Neuronal stem cell (in vitro differentiated cells): ENCODE results near the gene STPG2. TPM values are rescaled to one million over a fixed set of nuclear protein-coding genes. Genes with fewer than 3 reads are reported as not detected.

Experiments
- DNase-seq: peaks from one replicate; pipeline ENCODE4 v3.0.0-alpha.2; 2013; ENCODE audit warnings: low spot score
- H2AFZ ChIP-seq: one replicate; pipeline ENCODE4 v1.6.1; 2013; ENCODE audit warnings: mild to moderate bottlenecking, low read length, inconsistent platforms
- H2AK5ac ChIP-seq: 2 replicates; pipeline ENCODE4 v1.6.1; 2013; ENCODE audit warnings: low read depth, mild to moderate bottlenecking, inconsistent platforms, low read length, moderate library complexity, mixed read lengths
- H2BK120ac ChIP-seq: 2 replicates; pipeline ENCODE4 v1.6.1; 2013; ENCODE audit warnings: low read depth, mild to moderate bottlenecking, inconsistent platforms, low read length, moderate library complexity, mixed read lengths
- H2BK12ac ChIP-seq: one replicate; pipeline ENCODE4 v1.6.1; 2013; ENCODE audit warnings: low read length, inconsistent platforms
- H2BK15ac ChIP-seq: 2 replicates; pipeline ENCODE4 v1.6.1; 2013; ENCODE audit warnings: mild to moderate bottlenecking, low read length, inconsistent platforms, mixed read lengths
- H2BK5ac ChIP-seq: one replicate; pipeline ENCODE4 v1.6.1; 2013; ENCODE audit warnings: inconsistent platforms, mild to moderate bottlenecking, low read length, moderate library complexity
- H3K14ac ChIP-seq: one replicate; pipeline ENCODE4 v1.6.1; 2013; ENCODE audit warnings: low read length, inconsistent platforms
- H3K18ac ChIP-seq: 2 replicates; pipeline ENCODE4 v1.6.1; 2013; ENCODE audit warnings: low read length, inconsistent platforms
- H3K23ac ChIP-seq: 2 replicates; pipeline ENCODE4 v1.6.1; 2013; ENCODE audit warnings: low read depth, mild to moderate bottlenecking, mixed read lengths, low read length, inconsistent platforms; ENCODE audit not compliant: poor library complexity
- H3K27ac ChIP-seq: replicated peaks from 3 replicates; pipeline ENCODE4 v1.5.1; 2013; ENCODE audit warnings: low read length, inconsistent platforms
- H3K27me3 ChIP-seq, 3 experiments: 2 replicates each; pipeline ENCODE4 v1.6.1; 2013; ENCODE audit warnings: low read length in 3 of 3, mild to moderate bottlenecking in 2 of 3, inconsistent platforms in 1 of 3, low read depth in 1 of 3, mixed read lengths in 1 of 3, moderate library complexity in 1 of 3; ENCODE audit not compliant: control insufficient read depth in 3 of 3, insufficient read depth in 3 of 3
- H3K36me3 ChIP-seq, 2 donors: replicated peaks in 1 of 2; 2 replicates each; pipeline ENCODE4 v1.6.1; 2013; ENCODE audit warnings: low read length in 2 of 2; ENCODE audit not compliant: control insufficient read depth in 2 of 2, insufficient read depth in 2 of 2
- H3K4ac ChIP-seq: 2 replicates; pipeline ENCODE4 v1.6.1; 2013; ENCODE audit warnings: inconsistent platforms, mild to moderate bottlenecking, low read length, moderate library complexity
- H3K4me1 ChIP-seq, 2 donors: 1 replicate in 1 of 2; 2 replicates in 1 of 2; pipeline ENCODE4 v1.6.1; 2013; ENCODE audit warnings: low read length in 2 of 2, low read depth in 1 of 2; ENCODE audit not compliant: control insufficient read depth in 2 of 2, insufficient read depth in 1 of 2
- H3K4me2 ChIP-seq: one replicate; pipeline ENCODE4 v1.6.1; 2013; ENCODE audit warnings: mild to moderate bottlenecking, low read length, inconsistent platforms; ENCODE audit not compliant: insufficient read depth, poor library complexity, severe bottlenecking
- H3K4me3 ChIP-seq, 2 donors: 2 replicates each; pipeline ENCODE4 v1.5.1; 2013; ENCODE audit warnings: low read length in 2 of 2, mild to moderate bottlenecking in 2 of 2, inconsistent platforms in 1 of 2, moderate library complexity in 1 of 2
- H3K79me1 ChIP-seq: one replicate; pipeline ENCODE4 v1.6.1; 2013; ENCODE audit warnings: low read depth, mild to moderate bottlenecking, inconsistent platforms, low read length, moderate library complexity
- H3K9ac ChIP-seq: one replicate; pipeline ENCODE4 v1.6.1; 2013; ENCODE audit warnings: mild to moderate bottlenecking, low read depth, low read length, inconsistent platforms; ENCODE audit not compliant: poor library complexity
- H3K9me3 ChIP-seq, 2 donors: replicated peaks in 1 of 2; 2 replicates each; pipeline versions ENCODE3 to v1.6.1; 2013; ENCODE audit warnings: low read length in 2 of 2, mild to moderate bottlenecking in 2 of 2, inconsistent platforms in 1 of 2, low read depth in 1 of 2, mixed read lengths in 1 of 2, moderate library complexity in 1 of 2; ENCODE audit not compliant: control insufficient read depth in 2 of 2, insufficient read depth in 1 of 2
- H4K8ac ChIP-seq: one replicate; pipeline ENCODE4 v1.6.1; 2013; ENCODE audit warnings: low read depth, mild to moderate bottlenecking, inconsistent platforms, low read length, moderate library complexity
- H4K91ac ChIP-seq: one replicate; pipeline ENCODE4 v1.6.1; 2013; ENCODE audit warnings: low read length, low read depth, mild to moderate bottlenecking, inconsistent platforms; ENCODE audit not compliant: poor library complexity
- WGBS, 2 donors: extraction: QIAGEN DNeasy Blood & Tissue Kit; methylation state at CpG; one replicate each; pipeline ENCODE4 v1.1.7; 2013; ENCODE audit warnings: missing lambda C conversion rate in 2 of 2, mixed read lengths in 1 of 2; ENCODE audit not compliant: insufficient read length in 2 of 2, insufficient replicate concordance in 1 of 2; ENCODE audit errors: extremely low coverage in 2 of 2; 5-methylcytosine and 5-hydroxymethylcytosine counted together
- polyA plus RNA-seq, 2 experiments: library from polyadenylated mRNA; stranded (reverse); fragments of 200-250 nt; gene quantifications; one replicate each; pipeline ENCODE4 v1.2.3, GENCODE V29; 2013

Gene STPG2
- polyA plus RNA-seq (2013, experiment 1 of 2), result 0.06 TPM
- polyA plus RNA-seq (2013, experiment 2 of 2), result 0.07 TPM

GRCh38 chr4:98143001-98143899 lies at the start of gene STPG2:
Gene STPG2 (minus strand): TSS chr4:98143476.
- Histone ChIP-seq H3K9ac (no peak within 1 kb of the TSS), H3K23ac (no peak within 1 kb of the TSS), H2AK5ac (no peak within 1 kb of the TSS), H3K4me2 (peak within 1 kb of the TSS; percentile 63), H3K14ac (no peak within 1 kb of the TSS), H3K36me3 (no peaks in the 10 kb centered on the region), H3K79me1 (no peaks in the 10 kb centered on the region), H3K9me3 (no peaks in the 10 kb centered on the region), H4K91ac (no peak within 1 kb of the TSS), H3K27ac (peak within 1 kb of the TSS; percentile 35), H3K18ac (no peak within 1 kb of the TSS), H2BK12ac (no peak within 1 kb of the TSS), H3K4me3 (peak within 1 kb of the TSS; percentile 68 to 88), H2BK5ac (no peak within 1 kb of the TSS), H3K27me3 (no peaks in the 10 kb centered on the region), H4K8ac (peak within 1 kb of the TSS; percentile 70), H2BK120ac (no peak within 1 kb of the TSS), H2BK15ac (no peak within 1 kb of the TSS), H3K4ac (no peak within 1 kb of the TSS), H2AFZ (peak within 1 kb of the TSS; percentile 89), H3K4me1 (peaks cover 0 to 1% of the 10 kb centered on the region in 2 donors)
- WGBS, 2 donors, result no CpG with 5 or more reads among the region's 44 CpGs
- DNase-seq, result peak; percentile 79

DNA sequence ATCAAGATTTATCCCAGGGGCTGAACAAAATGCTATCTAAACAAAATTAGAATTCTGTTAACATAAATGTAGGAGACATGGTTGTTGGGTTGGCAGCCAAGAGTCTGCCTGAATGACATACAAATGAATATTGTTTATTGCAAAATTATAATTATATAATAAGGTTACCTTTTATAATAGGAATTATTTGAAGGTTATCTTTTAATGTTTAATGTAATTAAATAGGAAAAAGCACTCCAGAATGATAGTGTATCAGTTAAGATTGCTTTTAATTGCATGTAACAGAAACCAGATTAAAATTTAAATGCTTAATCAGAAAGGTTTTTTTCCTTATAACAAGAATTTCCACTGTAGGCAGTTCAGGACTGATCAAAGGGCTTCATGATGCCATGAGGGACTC lies 42.0 kb upstream of the STPG2 start:
- H3K4me1 ChIP-seq, result peaks cover 2% of the 10 kb centered on the region in 2 donors
- H3K4me3 ChIP-seq, result no peak overlapping the region
- no peaks in the 10 kb centered on the region for H3K36me3 ChIP-seq
- no peaks in the 10 kb centered on the region for H3K27me3 ChIP-seq
- H2BK120ac ChIP-seq, result no peak overlapping the region
- H3K18ac ChIP-seq, result no peak overlapping the region
- no peak overlapping the region for H2BK12ac ChIP-seq
- no peak overlapping the region for H3K23ac ChIP-seq
- H4K8ac ChIP-seq, result no peak overlapping the region
- no peak overlapping the region for H3K27ac ChIP-seq
- no peak overlapping the region for H3K4ac ChIP-seq
- no peaks in the 10 kb centered on the region for H3K9me3 ChIP-seq
- no peak overlapping the region for H4K91ac ChIP-seq
- no peak overlapping the region for H2BK15ac ChIP-seq
- H3K4me2 ChIP-seq, result no peak overlapping the region
- H3K14ac ChIP-seq, result no peak overlapping the region
- no peak overlapping the region for H2BK5ac ChIP-seq
- H3K79me1 ChIP-seq, result no peaks in the 10 kb centered on the region
- no peak overlapping the region for H2AFZ ChIP-seq
- no peak overlapping the region for H2AK5ac ChIP-seq
- no peak overlapping the region for H3K9ac ChIP-seq
- DNase-seq, result no peak

- WGBS, 2 donors, result no CpG with 5 or more reads among the region's 3 CpGs
- no peak overlapping the region for H3K27ac ChIP-seq
- no peak overlapping the region for H4K8ac ChIP-seq
Measured at GRCh38 chr4:98181809-98182208, 38.5 kb upstream of the STPG2 start.

GRCh38 chr4:98179951-98180350 lies 36.7 kb upstream of the STPG2 start:
- H3K27ac ChIP-seq, result no peak overlapping the region
- H3K4me3 ChIP-seq, result no peak overlapping the region
- no peak overlapping the region for H2BK120ac ChIP-seq
- no peaks in the 10 kb centered on the region for H3K79me1 ChIP-seq
- H2AFZ ChIP-seq, result no peak overlapping the region
- H2BK15ac ChIP-seq, result no peak overlapping the region
- H3K4me1 ChIP-seq, result peaks cover 0 to 3% of the 10 kb centered on the region in 2 donors
- H2BK5ac ChIP-seq, result no peak overlapping the region
- H4K8ac ChIP-seq, result no peak overlapping the region
- no peak overlapping the region for H2BK12ac ChIP-seq
- H4K91ac ChIP-seq, result no peak overlapping the region
- H3K27me3 ChIP-seq, result no peaks in the 10 kb centered on the region
- no peak for DNase-seq
- H3K4ac ChIP-seq, result no peak overlapping the region
- no peak overlapping the region for H2AK5ac ChIP-seq
- no peaks in the 10 kb centered on the region for H3K9me3 ChIP-seq
- no peak overlapping the region for H3K4me2 ChIP-seq
- no peak overlapping the region for H3K18ac ChIP-seq
- H3K9ac ChIP-seq, result no peak overlapping the region
- H3K36me3 ChIP-seq, result no peaks in the 10 kb centered on the region
- H3K23ac ChIP-seq, result no peak overlapping the region
- no peak overlapping the region for H3K14ac ChIP-seq

More at GRCh38 chr4:98181809-98182208, 38.5 kb upstream of the STPG2 start:
- no peak overlapping the region for H3K14ac ChIP-seq
- H3K23ac ChIP-seq, result no peak overlapping the region
- H4K91ac ChIP-seq, result no peak overlapping the region
- no peak overlapping the region for H2BK15ac ChIP-seq
- H3K9me3 ChIP-seq, result no peaks in the 10 kb centered on the region
- no peak overlapping the region for H2BK120ac ChIP-seq
- no peak overlapping the region for H3K4me2 ChIP-seq
- H3K27me3 ChIP-seq, result no peaks in the 10 kb centered on the region
- no peak overlapping the region for H2AFZ ChIP-seq
- H2BK5ac ChIP-seq, result no peak overlapping the region
- H3K36me3 ChIP-seq, result no peaks in the 10 kb centered on the region
- H3K4me1 ChIP-seq, result peaks cover 2 to 3% of the 10 kb centered on the region in 2 donors
- H3K4me3 ChIP-seq, result no peak overlapping the region
- H3K18ac ChIP-seq, result no peak overlapping the region
- DNase-seq, result no peak
- H3K9ac ChIP-seq, result no peak overlapping the region
- H3K4ac ChIP-seq, result no peak overlapping the region
- H3K79me1 ChIP-seq, result no peaks in the 10 kb centered on the region
- H2BK12ac ChIP-seq, result no peak overlapping the region
- H2AK5ac ChIP-seq, result no peak overlapping the region
